ENCODE data around the gene LYRM4.

The LYRM4 gene

GRCh38 chr6:5260661-5261544, at the start of gene LYRM4, which contains the start of gene FARS2:
Gene LYRM4 (minus strand): TSS chr6:5260950. CDS start chr6:5260733, 217 bp downstream.
Gene FARS2 (plus strand): TSS chr6:5261513.
- Histone ChIP-seq H2AFZ (ENCODE audit: low read depth, low read length) (peak within 1 kb of the TSS; percentile 42), H3K9me3 (ENCODE audit: low read length) (peaks cover 2% of the 10 kb centered on the region), H3K4me1 (ENCODE audit: insufficient read depth, low read length) (peaks cover 13% of the 10 kb centered on the region), H3K27me3 (ENCODE audit: insufficient read depth, low read length) (no peaks in the 10 kb centered on the region), H3K36me3 (ENCODE audit: insufficient read depth, low read length) (peaks cover 12% of the 10 kb centered on the region), H3K4me3 (ENCODE audit: low read length) (peak within 1 kb of the TSS; percentile 89)

GRCh38 chr6:5308066-5308465, 47.3 kb upstream of the LYRM4 start:
- H3K27me3 ChIP-seq (ENCODE audit: insufficient read depth, low read length), result no peaks in the 10 kb centered on the region
- H3K9me3 ChIP-seq (ENCODE audit: low read length), result no peaks in the 10 kb centered on the region
- H3K4me3 ChIP-seq (ENCODE audit: low read length), result no peak overlapping the region
- no peak overlapping the region for H2AFZ ChIP-seq (ENCODE audit: low read depth, low read length)
- H3K36me3 ChIP-seq (ENCODE audit: insufficient read depth, low read length), result no peaks in the 10 kb centered on the region
- peaks cover 7% of the 10 kb centered on the region for H3K4me1 ChIP-seq (ENCODE audit: insufficient read depth, low read length)

- Histone ChIP-seq H3K27me3 (ENCODE audit: insufficient read depth, low read length) (no peaks in the 10 kb centered on the region), H3K9me3 (ENCODE audit: low read length) (no peaks in the 10 kb centered on the region), H3K36me3 (ENCODE audit: insufficient read depth, low read length) (no peaks in the 10 kb centered on the region), H3K4me1 (ENCODE audit: insufficient read depth, low read length) (peaks cover 7% of the 10 kb centered on the region), H3K4me3 (ENCODE audit: low read length) (no peak overlapping the region), H2AFZ (ENCODE audit: low read depth, low read length) (no peak overlapping the region)
Measured at GRCh38 chr6:5307058-5307457, 46.3 kb upstream of the LYRM4 start.

GRCh38 chr6:5305968-5306626, 45.3 kb upstream of the LYRM4 start:
- no peaks in the 10 kb centered on the region for H3K36me3 ChIP-seq (ENCODE audit: insufficient read depth, low read length)
- H3K27me3 ChIP-seq (ENCODE audit: insufficient read depth, low read length), result no peaks in the 10 kb centered on the region
- no peak overlapping the region for H3K4me3 ChIP-seq (ENCODE audit: low read length)
- no peaks in the 10 kb centered on the region for H3K9me3 ChIP-seq (ENCODE audit: low read length)
- no peak overlapping the region for H2AFZ ChIP-seq (ENCODE audit: low read depth, low read length)
- H3K4me1 ChIP-seq (ENCODE audit: insufficient read depth, low read length), result peaks cover 7% of the 10 kb centered on the region

- Histone ChIP-seq H3K4me3 (ENCODE audit: low read length) (no peak overlapping the region), H3K4me1 (ENCODE audit: insufficient read depth, low read length) (peaks cover 7% of the 10 kb centered on the region)
Measured at GRCh38 chr6:5303682-5304081, 42.9 kb upstream of the LYRM4 start.

GRCh38 chr6:5302995-5303622, 42.4 kb upstream of the LYRM4 start:
- Histone ChIP-seq H3K9me3 (ENCODE audit: low read length) (no peaks in the 10 kb centered on the region), H2AFZ (ENCODE audit: low read depth, low read length) (no peak overlapping the region), H3K4me1 (ENCODE audit: insufficient read depth, low read length) (peaks cover 7% of the 10 kb centered on the region), H3K27me3 (ENCODE audit: insufficient read depth, low read length) (no peaks in the 10 kb centered on the region), H3K4me3 (ENCODE audit: low read length) (no peak overlapping the region), H3K36me3 (ENCODE audit: insufficient read depth, low read length) (no peaks in the 10 kb centered on the region)

More at GRCh38 chr6:5303682-5304081, 42.9 kb upstream of the LYRM4 start:
- Histone ChIP-seq H3K36me3 (ENCODE audit: insufficient read depth, low read length) (no peaks in the 10 kb centered on the region), H3K27me3 (ENCODE audit: insufficient read depth, low read length) (no peaks in the 10 kb centered on the region), H3K9me3 (ENCODE audit: low read length) (no peaks in the 10 kb centered on the region), H2AFZ (ENCODE audit: low read depth, low read length) (no peak overlapping the region)

GRCh38 chr6:5302220-5302946, 41.6 kb upstream of the LYRM4 start:
- H3K27me3 ChIP-seq (ENCODE audit: insufficient read depth, low read length), result no peaks in the 10 kb centered on the region
- H2AFZ ChIP-seq (ENCODE audit: low read depth, low read length), result no peak overlapping the region
- H3K9me3 ChIP-seq (ENCODE audit: low read length), result no peaks in the 10 kb centered on the region
- peaks cover 7% of the 10 kb centered on the region for H3K4me1 ChIP-seq (ENCODE audit: insufficient read depth, low read length)
- no peaks in the 10 kb centered on the region for H3K36me3 ChIP-seq (ENCODE audit: insufficient read depth, low read length)
- no peak overlapping the region for H3K4me3 ChIP-seq (ENCODE audit: low read length)

GRCh38 chr6:5300206-5300764, 39.5 kb upstream of the LYRM4 start:
- H3K4me1 ChIP-seq (ENCODE audit: insufficient read depth, low read length), result no peaks in the 10 kb centered on the region
- no peak overlapping the region for H2AFZ ChIP-seq (ENCODE audit: low read depth, low read length)
- H3K9me3 ChIP-seq (ENCODE audit: low read length), result no peaks in the 10 kb centered on the region
- no peaks in the 10 kb centered on the region for H3K27me3 ChIP-seq (ENCODE audit: insufficient read depth, low read length)
- H3K36me3 ChIP-seq (ENCODE audit: insufficient read depth, low read length), result no peaks in the 10 kb centered on the region
- no peak overlapping the region for H3K4me3 ChIP-seq (ENCODE audit: low read length)

GRCh38 chr6:5295623-5296022, 34.9 kb upstream of the LYRM4 start:
- no peaks in the 10 kb centered on the region for H3K27me3 ChIP-seq (ENCODE audit: insufficient read depth, low read length)
- H3K36me3 ChIP-seq (ENCODE audit: insufficient read depth, low read length), result no peaks in the 10 kb centered on the region
- H3K4me3 ChIP-seq (ENCODE audit: low read length), result no peak overlapping the region
- H3K9me3 ChIP-seq (ENCODE audit: low read length), result no peaks in the 10 kb centered on the region
- H3K4me1 ChIP-seq (ENCODE audit: insufficient read depth, low read length), result no peaks in the 10 kb centered on the region
- H2AFZ ChIP-seq (ENCODE audit: low read depth, low read length), result no peak overlapping the region

- no peaks in the 10 kb centered on the region for H3K36me3 ChIP-seq (ENCODE audit: insufficient read depth, low read length)
- H3K9me3 ChIP-seq (ENCODE audit: low read length), result no peaks in the 10 kb centered on the region
- H3K27me3 ChIP-seq (ENCODE audit: insufficient read depth, low read length), result no peaks in the 10 kb centered on the region
- H3K4me3 ChIP-seq (ENCODE audit: low read length), result no peak overlapping the region
- H2AFZ ChIP-seq (ENCODE audit: low read depth, low read length), result no peak overlapping the region
- no peaks in the 10 kb centered on the region for H3K4me1 ChIP-seq (ENCODE audit: insufficient read depth, low read length)
Measured at GRCh38 chr6:5294392-5295211, 33.9 kb upstream of the LYRM4 start.

- Histone ChIP-seq H3K36me3 (ENCODE audit: insufficient read depth, low read length) (no peaks in the 10 kb centered on the region), H3K4me1 (ENCODE audit: insufficient read depth, low read length) (no peaks in the 10 kb centered on the region), H2AFZ (ENCODE audit: low read depth, low read length) (no peak overlapping the region), H3K9me3 (ENCODE audit: low read length) (no peaks in the 10 kb centered on the region), H3K4me3 (ENCODE audit: low read length) (no peak overlapping the region), H3K27me3 (ENCODE audit: insufficient read depth, low read length) (no peaks in the 10 kb centered on the region)
Measured at GRCh38 chr6:5293692-5294091, 32.9 kb upstream of the LYRM4 start.

GRCh38 chr6:5292154-5292553, 31.4 kb upstream of the LYRM4 start:
- H2AFZ ChIP-seq (ENCODE audit: low read depth, low read length), result no peak overlapping the region
- no peaks in the 10 kb centered on the region for H3K27me3 ChIP-seq (ENCODE audit: insufficient read depth, low read length)
- H3K36me3 ChIP-seq (ENCODE audit: insufficient read depth, low read length), result no peaks in the 10 kb centered on the region
- no peaks in the 10 kb centered on the region for H3K4me1 ChIP-seq (ENCODE audit: insufficient read depth, low read length)
- no peak overlapping the region for H3K4me3 ChIP-seq (ENCODE audit: low read length)
- no peaks in the 10 kb centered on the region for H3K9me3 ChIP-seq (ENCODE audit: low read length)

Measured in neuron (in vitro differentiated cells).